Small intestine (tissue), 7 donors: Measurements from ENCODE around the gene DOP1B. TPM values are rescaled to one million over a fixed set of nuclear protein-coding genes. Genes with fewer than 3 reads are reported as not detected.

Source experiments
- DNase-seq, 2 donors: peaks; one replicate each; pipeline versions ENCODE4 v3.0.0 to v3.0.0-alpha.2; 2013
- FAIRE-seq: peaks from 2 replicates; lab custom pipeline; 2012; peaks lifted over from hg19 to GRCh38; lab: Jason Lieb, UNC
- H3K27ac ChIP-seq, 3 donors: one replicate each; pipeline ENCODE4 v1.5.1; 2013; ENCODE audit warnings: low read length in 2 of 3, mild to moderate bottlenecking in 2 of 3, control low read depth in 1 of 3, inconsistent platforms in 1 of 3, low read depth in 1 of 3, moderate library complexity in 1 of 3
- H3K27me3 ChIP-seq, 3 donors: one replicate each; pipeline ENCODE4 v1.6.1; 2013; ENCODE audit warnings: low read length in 3 of 3, inconsistent platforms in 1 of 3; ENCODE audit not compliant: control insufficient read depth in 3 of 3, insufficient read depth in 3 of 3
- H3K36me3 ChIP-seq, 3 donors: one replicate each; pipeline ENCODE4 v1.6.1; 2013; ENCODE audit warnings: low read length in 3 of 3, inconsistent platforms in 1 of 3, low read depth in 1 of 3, mild to moderate bottlenecking in 1 of 3, moderate library complexity in 1 of 3; ENCODE audit not compliant: control insufficient read depth in 3 of 3, insufficient read depth in 2 of 3
- H3K4me1 ChIP-seq, 3 donors: one replicate each; pipeline ENCODE4 v1.6.1; 2013; ENCODE audit warnings: low read length in 2 of 3, inconsistent platforms in 1 of 3, low read depth in 1 of 3, mild to moderate bottlenecking in 1 of 3, moderate library complexity in 1 of 3; ENCODE audit not compliant: control insufficient read depth in 3 of 3, insufficient read depth in 2 of 3
- H3K4me3 ChIP-seq, 3 donors: one replicate each; pipeline ENCODE4 v1.5.1; 2013; ENCODE audit warnings: low read length in 3 of 3, control low read depth in 1 of 3, inconsistent platforms in 1 of 3, low read depth in 1 of 3, mild to moderate bottlenecking in 1 of 3, moderate library complexity in 1 of 3
- H3K9me3 ChIP-seq, 2 donors: one replicate each; pipeline ENCODE4 v1.6.1; 2013; ENCODE audit warnings: low read depth in 1 of 2, low read length in 1 of 2; ENCODE audit not compliant: control insufficient read depth in 2 of 2, insufficient read depth in 1 of 2
- WGBS, 3 donors: extraction: QIAGEN DNeasy Blood & Tissue Kit; methylation state at CpG; one replicate each; pipeline ENCODE4 v1.1.7; 2013; 5-methylcytosine and 5-hydroxymethylcytosine counted together
- polyA plus RNA-seq, 4 donors: library from polyadenylated mRNA; stranded (reverse) in 3 of 4; unstranded in 1 of 4; fragments of 200-250 nt in 3 of 4; fragments of 120-200 nt in 1 of 4; gene quantifications; one replicate each; pipeline versions ENCODE4 v1.2.1 to v1.2.3, GENCODE V29; 2013
- donor health status: healthy with polysubstance abuse.
- donor health status: control.
- donor health status: control.
- donor health status: Bipolar disorder and iron deficiency.
- donor health status: healthy.

DOP1B gene
- polyA plus RNA-seq, 4 donors = 8.4 to 19.1 (median 11.9) TPM

DNA sequence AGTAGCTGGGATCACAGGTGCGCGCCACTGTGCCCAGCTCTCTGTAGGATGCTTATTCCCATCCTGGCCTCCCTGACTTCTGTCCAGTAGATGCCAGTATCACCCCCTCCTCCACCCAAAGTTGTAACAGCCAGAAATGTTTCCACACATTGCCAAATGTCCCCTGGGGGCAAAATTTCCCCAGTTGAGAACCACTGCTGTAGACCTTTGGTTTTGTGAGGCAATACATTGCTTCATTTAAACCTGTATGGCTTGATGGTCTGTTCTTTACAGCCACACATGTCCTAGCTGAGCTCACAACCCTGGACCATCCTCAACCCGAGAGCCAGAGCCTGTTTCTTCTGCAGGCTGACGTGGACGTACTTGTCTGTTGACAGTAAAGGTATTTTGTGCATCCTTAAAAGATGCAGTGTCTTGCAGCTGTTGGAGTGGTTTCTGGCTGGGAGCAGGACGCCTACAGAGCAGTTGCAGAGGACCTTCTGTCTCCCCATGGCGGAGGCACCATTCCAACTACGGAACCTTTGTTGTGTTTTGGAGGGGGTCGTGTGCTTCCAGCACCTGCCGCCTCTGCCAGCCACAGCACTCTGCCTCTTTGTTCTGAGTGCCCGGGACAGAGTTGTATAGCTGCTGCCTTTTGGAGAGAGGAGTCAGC, 26.6 kb downstream of the DOP1B start:
- no peak for DNase-seq
- H3K27me3 ChIP-seq = no peaks in the 10 kb centered on the region
- 85 to 92% (median 91%) methylated on average over 11 of the region's 11 CpGs for WGBS, 3 donors
- peaks cover 0 to 6% (median 4%) of the 10 kb centered on the region in 3 donors for H3K4me1 ChIP-seq
- H3K36me3 ChIP-seq = peaks cover 0 to 24% (median 0%) of the 10 kb centered on the region in 3 donors
- H3K9me3 ChIP-seq = no peaks in the 10 kb centered on the region
- FAIRE-seq = no peak
- H3K4me3 ChIP-seq = no peak overlapping the region
- H3K27ac ChIP-seq = no peak overlapping the region

- no peak overlapping the region for H3K27ac ChIP-seq
- no peak for FAIRE-seq
- peaks cover 0 to 27% (median 0%) of the 10 kb centered on the region in 3 donors for H3K36me3 ChIP-seq
- H3K9me3 ChIP-seq = no peaks in the 10 kb centered on the region
- H3K27me3 ChIP-seq = no peaks in the 10 kb centered on the region
- DNase-seq = no peak
- H3K4me1 ChIP-seq = peaks cover 0 to 9% (median 4%) of the 10 kb centered on the region in 3 donors
- no peak overlapping the region for H3K4me3 ChIP-seq
- 92 to 95% (median 93%) methylated on average over 16 of the region's 16 CpGs for WGBS, 3 donors
These were observed 27.9 kb downstream of the DOP1B start for GRCh38 chr21:36184545-36184944.

- Histone ChIP-seq H3K27me3 (no peaks in the 10 kb centered on the region), H3K36me3 (peaks cover 0 to 25% (median 0%) of the 10 kb centered on the region in 3 donors), H3K4me3 (no peak overlapping the region), H3K4me1 (peaks cover 0 to 9% (median 4%) of the 10 kb centered on the region in 3 donors), H3K9me3 (no peaks in the 10 kb centered on the region), H3K27ac (no peak overlapping the region)
- no peak for FAIRE-seq
- WGBS, 3 donors = 86 to 94% (median 92%) methylated on average over 9 of the region's 9 CpGs
- DNase-seq = no peak
These were observed 28.9 kb downstream of the DOP1B start for GRCh38 chr21:36185523-36185922.

DNA sequence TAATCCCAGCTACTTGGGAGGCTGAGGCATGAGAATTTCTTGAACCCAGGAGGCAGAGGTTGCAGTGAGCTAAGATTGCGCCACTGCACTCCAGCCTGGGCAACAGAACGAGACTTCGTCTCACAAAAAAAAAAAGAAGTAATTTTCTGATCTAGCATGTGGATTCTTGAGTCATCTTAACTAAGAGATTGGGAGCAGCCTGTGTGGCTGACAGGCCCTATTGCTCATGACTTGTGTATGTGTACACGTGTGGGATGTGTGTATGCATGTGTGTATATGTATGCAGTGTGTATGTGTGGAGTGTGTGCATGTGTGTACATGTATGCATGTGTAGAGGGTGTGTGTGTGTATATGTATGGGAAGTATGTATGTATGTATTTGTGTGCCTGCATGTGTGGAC, 29.5 kb downstream of the DOP1B start:
- H3K4me1 ChIP-seq = peaks cover 0 to 9% (median 4%) of the 10 kb centered on the region in 3 donors
- no peak overlapping the region for H3K4me3 ChIP-seq
- DNase-seq (no peak), FAIRE-seq (no peak)
- no peak overlapping the region for H3K27ac ChIP-seq
- 83 to 97% (median 90%) methylated on average over 4 of the region's 4 CpGs for WGBS, 3 donors
- H3K9me3 ChIP-seq = no peaks in the 10 kb centered on the region
- H3K36me3 ChIP-seq = peaks cover 0 to 25% (median 0%) of the 10 kb centered on the region in 3 donors
- H3K27me3 ChIP-seq = no peaks in the 10 kb centered on the region

- FAIRE-seq = no peak
- no peak overlapping the region for H3K4me3 ChIP-seq
- H3K36me3 ChIP-seq = peaks cover 0 to 25% (median 0%) of the 10 kb centered on the region in 3 donors
- no peaks in the 10 kb centered on the region for H3K27me3 ChIP-seq
- H3K9me3 ChIP-seq = no peaks in the 10 kb centered on the region
- peak overlapping the region in 1 of 3 donors; percentile 35 for H3K27ac ChIP-seq
- peaks cover 0 to 9% (median 4%) of the 10 kb centered on the region in 3 donors for H3K4me1 ChIP-seq
- DNase-seq = peak in 1 of 2 donors; percentile 25
- 73 to 78% (median 74%) methylated on average over 16 to 18 of the region's 18 CpGs for WGBS, 3 donors
These were observed 30.1 kb downstream of the DOP1B start for GRCh38 chr21:36186506-36187399.

- WGBS, 3 donors = 18 to 52% (median 28%) methylated on average over 8 of the region's 8 CpGs
- no peak for FAIRE-seq
- H3K4me3 ChIP-seq = no peak overlapping the region
- H3K36me3 ChIP-seq = peaks cover 0 to 21% (median 0%) of the 10 kb centered on the region in 3 donors
- H3K27ac ChIP-seq = peak overlapping the region; percentile 11 to 86 (median 80)
- H3K27me3 ChIP-seq = no peaks in the 10 kb centered on the region
- H3K4me1 ChIP-seq = peaks cover 0 to 9% (median 4%) of the 10 kb centered on the region in 3 donors
- H3K9me3 ChIP-seq = no peaks in the 10 kb centered on the region
- DNase-seq = peak; percentile 56 to 98
These were observed 31.6 kb downstream of the DOP1B start for GRCh38 chr21:36188081-36188681.

- no peaks in the 10 kb centered on the region for H3K9me3 ChIP-seq
- no peak overlapping the region for H3K4me3 ChIP-seq
- no peak for FAIRE-seq
- H3K27ac ChIP-seq = peak overlapping the region in 1 of 3 donors; percentile 69
- H3K4me1 ChIP-seq = peaks cover 0 to 9% (median 4%) of the 10 kb centered on the region in 3 donors
- H3K36me3 ChIP-seq = peaks cover 0 to 18% (median 2%) of the 10 kb centered on the region in 3 donors
- H3K27me3 ChIP-seq = no peaks in the 10 kb centered on the region
- DNase-seq = peak in 1 of 2 donors; percentile 26
- 11 to 30% (median 18%) methylated on average over 2 of the region's 2 CpGs for WGBS, 3 donors
These were observed 32.3 kb downstream of the DOP1B start for GRCh38 chr21:36188937-36189336.

- Histone ChIP-seq H3K36me3 (peaks cover 0 to 8% (median 2%) of the 10 kb centered on the region in 3 donors), H3K9me3 (no peaks in the 10 kb centered on the region), H3K27ac (no peak overlapping the region), H3K4me1 (peaks cover 0 to 9% (median 4%) of the 10 kb centered on the region in 3 donors), H3K4me3 (no peak overlapping the region), H3K27me3 (no peaks in the 10 kb centered on the region)
- WGBS, 3 donors = 89 to 91% (median 91%) methylated on average over 4 of the region's 4 CpGs
- no peak for DNase-seq
- no peak for FAIRE-seq
These were observed 34.1 kb downstream of the DOP1B start for GRCh38 chr21:36190736-36191135.
